CD4-positive, alpha-beta T cell (primary cell): Measurements from ENCODE around the gene CMSS1. TPM values are rescaled to one million over a fixed set of nuclear protein-coding genes. Genes with fewer than 3 reads are reported as not detected.

Experiments
- ATAC-seq: fragments of 200-7000 bp; cut with Tn5 transposase; one replicate; pipeline ENCODE4 v1.10.0; 2022; ENCODE audit warnings: mild to moderate bottlenecking; ENCODE audit not compliant: poor library complexity
- CTCF ChIA-PET: fragments of 350-600 bp; sonication (Branson Sonifier 250); formaldehyde crosslinking; loops from one replicate; lab custom pipeline; 2021; ENCODE audit warnings: antibody characterized with exemption, inconsistent platforms; lab: Charles Lee
- POLR2A ChIA-PET: fragments of 350-600 bp; sonication (Branson Sonifier 250); formaldehyde crosslinking; loops from one replicate; lab custom pipeline; 2021; ENCODE audit warnings: antibody characterized with exemption, inconsistent platforms; lab: Charles Lee
- DNase-seq, 14 experiments: peaks; one replicate each; pipeline ENCODE4 v3.0.0-alpha.2; 2013 to 2020; ENCODE audit warnings: mixed read lengths in 2 of 14
- H3K27ac ChIP-seq, 2 donors: one replicate each; pipeline versions ENCODE4 v1.5.1 to v1.7.0; 2013; ENCODE audit warnings: low read length in 2 of 2, low read depth in 1 of 2, mild to moderate bottlenecking in 1 of 2
- H3K27me3 ChIP-seq, 2 experiments: 1 replicate in 1 of 2; 2 replicates in 1 of 2; pipeline versions ENCODE4 v1.6.1 to v1.7.0; 2013; ENCODE audit warnings: low read length in 2 of 2, control low read depth in 1 of 2, mild to moderate bottlenecking in 1 of 2, moderate library complexity in 1 of 2; ENCODE audit not compliant: insufficient read depth in 2 of 2, control insufficient read depth in 1 of 2
- H3K36me3 ChIP-seq: one replicate; pipeline ENCODE4 v1.6.1; 2013; ENCODE audit warnings: low read length, control low read depth; ENCODE audit not compliant: insufficient read depth
- H3K4me1 ChIP-seq: one replicate; pipeline ENCODE4 v1.6.1; 2013; ENCODE audit warnings: low read length, control low read depth; ENCODE audit not compliant: insufficient read depth
- H3K4me3 ChIP-seq: one replicate; pipeline ENCODE4 v1.5.1; 2013; ENCODE audit warnings: mild to moderate bottlenecking, low read length, moderate library complexity
- H3K9me3 ChIP-seq, 2 experiments: 1 replicate in 1 of 2; 2 replicates in 1 of 2; pipeline versions ENCODE4 v1.6.1 to v1.7.0; 2013; ENCODE audit warnings: low read length in 2 of 2, mild to moderate bottlenecking in 2 of 2, control low read depth in 1 of 2, moderate library complexity in 1 of 2; ENCODE audit not compliant: control insufficient read depth in 1 of 2, insufficient read depth in 1 of 2
- H3K27ac Mint-ChIP-seq: one replicate; pipeline ENCODE4 v1.8.0; 2020; ENCODE audit warnings: mixed read lengths
- H3K27me3 Mint-ChIP-seq: one replicate; pipeline ENCODE4 v1.8.0; 2021; ENCODE audit warnings: mixed read lengths
- H3K36me3 Mint-ChIP-seq: one replicate; pipeline ENCODE4 v1.8.0; 2021; ENCODE audit warnings: low read depth, mixed read lengths
- H3K4me1 Mint-ChIP-seq: one replicate; pipeline ENCODE4 v1.8.0; 2021; ENCODE audit warnings: low read depth, mixed read lengths
- H3K4me3 Mint-ChIP-seq: one replicate; pipeline ENCODE4 v1.8.0; 2020; ENCODE audit warnings: mild to moderate bottlenecking, mixed read lengths
- H3K9me3 Mint-ChIP-seq: one replicate; pipeline ENCODE4 v1.8.0; 2020; ENCODE audit warnings: mixed read lengths
- CTCF ChIP-seq: fragments of 200-600 bp; IDR thresholded peaks from one replicate; pipeline ENCODE4 v1.8.0; 2022; ENCODE audit warnings: antibody characterized with exemption, mild to moderate bottlenecking
- intact Hi-C, 2 experiments: fragments of 100-400 bp; cut with DNase I in 1 of 2; cut with micrococcal nuclease in 1 of 2; formaldehyde crosslinking; loops; one replicate each; pipeline versions ENCODE4 v1.15.1 to v1.9.0; 2023 to 2025; cut with DNase I, micrococcal nuclease
- total RNA-seq, 174 experiments: library from RNA in 2 of 174; stranded (reverse) in 2 of 174; gene quantifications; one replicate each; pipeline ENCODE4 v1.2.3 and lab custom pipeline; 2021 to 2026

Gene CMSS1
- total RNA-seq, 2 experiments from 2014 or later: 12.2 TPM

- no peak overlapping the region for H3K27ac Mint-ChIP-seq
- ChIA-PET POLR2A (no interaction called here), CTCF (interaction anchor here (1.2 kb wide), 1 partner anchor 223 kb away, joined by 3 read pairs; no protein-coding TSS in a partner anchor)
- peaks cover 6% of the 10 kb centered on the region for H3K4me1 Mint-ChIP-seq
- no peaks in the 10 kb centered on the region for H3K9me3 ChIP-seq
- intact Hi-C loops: no loop called here
- no peak overlapping the region for H3K27ac ChIP-seq
- no peak for ATAC-seq
- H3K4me3 Mint-ChIP-seq: no peak overlapping the region
- H3K27me3 Mint-ChIP-seq: no peaks in the 10 kb centered on the region
- H3K4me3 ChIP-seq: no peak overlapping the region
- H3K4me1 ChIP-seq: no peaks in the 10 kb centered on the region
- no peak for TF ChIP-seq CTCF
- no peaks in the 10 kb centered on the region for H3K36me3 Mint-ChIP-seq
- H3K36me3 ChIP-seq: no peaks in the 10 kb centered on the region
- no peaks in the 10 kb centered on the region for H3K27me3 ChIP-seq
- no peaks in the 10 kb centered on the region for H3K9me3 Mint-ChIP-seq
- DNase-seq: no peak
Observed at GRCh38 chr3:99845999-99846398, 28.3 kb downstream of the CMSS1 start.

- no peaks in the 10 kb centered on the region for H3K4me1 ChIP-seq
- ATAC-seq: no peak
- no peak overlapping the region for H3K27ac ChIP-seq
- Mint-ChIP-seq H3K4me3 (no peak overlapping the region), H3K27ac (no peak overlapping the region), H3K27me3 (no peaks in the 10 kb centered on the region), H3K4me1 (peaks cover 6% of the 10 kb centered on the region), H3K36me3 (no peaks in the 10 kb centered on the region), H3K9me3 (no peaks in the 10 kb centered on the region)
- H3K9me3 ChIP-seq: no peaks in the 10 kb centered on the region
- no peak overlapping the region for H3K4me3 ChIP-seq
- ChIA-PET CTCF (interaction anchor here (0.6 to 1.3 kb wide), 3 partner anchors 15 to 222 kb away, joined by 3 to 7 read pairs (median 3); no protein-coding TSS in a partner anchor), POLR2A (no interaction called here)
- DNase-seq: no peak
- H3K27me3 ChIP-seq: no peaks in the 10 kb centered on the region
- no peaks in the 10 kb centered on the region for H3K36me3 ChIP-seq
- no peak for TF ChIP-seq CTCF
- intact Hi-C loops: no loop called here
Observed at GRCh38 chr3:99846477-99847160, 29.0 kb downstream of the CMSS1 start.

GRCh38 chr3:99848433-99848832 lies 30.8 kb downstream of the CMSS1 start:
- ChIA-PET CTCF (no interaction called here), POLR2A (no interaction called here)
- intact Hi-C loops: no loop called here
- H3K9me3 Mint-ChIP-seq: no peaks in the 10 kb centered on the region
- Histone ChIP-seq H3K27me3 (no peaks in the 10 kb centered on the region), H3K9me3 (no peaks in the 10 kb centered on the region), H3K36me3 (no peaks in the 10 kb centered on the region), H3K27ac (no peak overlapping the region), H3K4me3 (no peak overlapping the region), H3K4me1 (no peaks in the 10 kb centered on the region)
- H3K4me1 Mint-ChIP-seq: peaks cover 6% of the 10 kb centered on the region
- DNase-seq (no peak), ATAC-seq (no peak)
- no peak for TF ChIP-seq CTCF
- no peak overlapping the region for H3K4me3 Mint-ChIP-seq
- H3K27ac Mint-ChIP-seq: no peak overlapping the region
- no peaks in the 10 kb centered on the region for H3K27me3 Mint-ChIP-seq
- H3K36me3 Mint-ChIP-seq: no peaks in the 10 kb centered on the region
